NCI-H2196 treated with DMSO at 0.1 percent for 48 hours (cell line): Measurements from ENCODE around the gene KAT6B.

Experiments used
- DNase-seq: peaks from one replicate; lab custom pipeline; 2025; ENCODE audit not compliant: unreplicated experiment; lab: John Stamatoyannopoulos, UW

The KAT6B gene

GRCh38 chr10:75061709-75062505 lies 235.5 kb downstream of the KAT6B start:
- no peak for DNase-seq

GRCh38 chr10:75062506-75063299 lies 236.3 kb downstream of the KAT6B start:
- no peak for DNase-seq

DNA sequence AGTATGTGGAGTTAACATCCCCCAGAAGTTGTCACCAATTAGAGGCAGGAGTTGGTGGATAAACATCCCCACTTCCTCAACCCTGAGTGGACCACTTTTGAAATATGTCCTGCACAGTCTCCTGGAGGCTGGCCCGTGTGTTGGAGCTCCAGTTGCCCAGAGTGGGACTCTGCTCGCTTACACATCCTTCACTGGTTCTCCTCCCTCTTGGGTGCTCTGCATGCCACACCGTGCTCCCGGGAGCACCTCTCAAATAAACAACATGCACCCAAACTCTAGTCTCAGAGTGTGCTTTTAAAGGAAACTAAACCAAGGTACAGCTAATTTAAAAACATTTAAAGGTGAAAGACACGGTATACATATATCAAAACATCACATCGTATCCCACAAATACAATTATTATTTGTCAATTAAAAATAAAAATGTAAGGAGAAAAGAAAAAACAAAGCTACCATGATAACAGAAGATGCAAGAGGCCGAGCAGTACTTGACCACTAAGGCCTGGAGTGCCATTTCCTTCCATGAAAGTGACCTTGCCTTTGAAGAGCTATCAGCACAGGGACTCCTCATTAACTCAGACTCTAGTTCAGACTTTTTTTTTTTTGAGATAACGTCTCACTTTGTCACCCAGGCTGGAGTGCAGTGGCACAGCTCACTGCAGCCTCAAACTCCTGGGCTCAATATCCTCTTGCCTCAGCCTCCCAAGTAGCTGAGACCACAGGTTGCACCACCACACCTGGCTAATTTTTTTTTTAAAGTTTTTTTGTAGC lies 237.2 kb downstream of the KAT6B start:
- DNase-seq, result no peak

- no peak for DNase-seq
Observed at GRCh38 chr10:75065076-75065475, 238.7 kb downstream of the KAT6B start.

GRCh38 chr10:75066271-75066670 lies 239.9 kb downstream of the KAT6B start:
- DNase-seq, result no peak

- no peak for DNase-seq
Observed at GRCh38 chr10:75067272-75067671, 240.9 kb downstream of the KAT6B start.

- DNase-seq, result no peak
Observed at GRCh38 chr10:75068523-75068922, 242.1 kb downstream of the KAT6B start.

DNA sequence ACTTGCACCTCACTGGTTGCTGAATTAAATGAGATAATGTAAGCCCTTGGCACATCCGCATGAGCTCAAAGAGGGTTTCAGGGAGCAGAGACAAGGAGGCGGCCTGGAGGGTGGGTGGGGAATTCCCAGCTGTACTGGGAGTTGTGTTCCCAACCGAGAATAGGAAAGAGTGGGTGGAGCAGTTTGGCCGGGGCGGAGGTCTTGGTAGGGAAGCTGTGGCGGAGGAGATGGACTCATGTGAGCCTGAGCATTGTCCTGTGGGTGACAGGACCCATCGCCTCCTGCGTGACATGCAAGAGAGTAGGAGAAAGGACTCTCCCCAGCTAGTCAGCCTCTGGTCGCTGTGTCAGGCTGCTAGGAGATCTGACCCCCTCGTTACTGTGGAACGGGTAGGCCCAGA lies 244.1 kb downstream of the KAT6B start:
- DNase-seq, result no peak

DNA sequence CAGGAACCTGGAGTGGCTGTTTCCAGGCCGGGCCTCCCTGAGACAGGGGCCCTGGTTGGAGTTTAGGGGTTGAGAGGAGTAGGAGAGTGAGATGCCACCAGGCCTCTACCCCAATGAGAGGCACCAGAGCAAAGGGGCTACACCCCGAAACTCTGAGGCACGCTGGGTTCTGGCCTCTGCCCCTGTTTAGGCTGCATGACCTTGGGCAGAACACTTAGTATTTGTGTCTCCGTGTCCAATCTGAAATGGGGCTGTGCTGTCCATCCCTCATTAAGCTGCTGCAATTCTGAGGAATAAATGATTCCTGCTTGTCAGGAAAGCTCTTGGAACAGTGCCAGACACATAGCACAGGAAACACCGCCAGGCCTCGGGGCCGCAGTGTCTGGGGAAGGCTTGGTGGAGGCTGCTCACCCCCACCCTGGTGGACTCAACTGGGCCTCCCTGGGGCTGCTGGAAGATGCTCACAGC lies 244.6 kb downstream of the KAT6B start:
- no peak for DNase-seq

- DNase-seq, result no peak
Observed at GRCh38 chr10:75071756-75072155, 245.4 kb downstream of the KAT6B start.

GRCh38 chr10:75072727-75073126 lies 246.3 kb downstream of the KAT6B start:
- no peak for DNase-seq

DNA sequence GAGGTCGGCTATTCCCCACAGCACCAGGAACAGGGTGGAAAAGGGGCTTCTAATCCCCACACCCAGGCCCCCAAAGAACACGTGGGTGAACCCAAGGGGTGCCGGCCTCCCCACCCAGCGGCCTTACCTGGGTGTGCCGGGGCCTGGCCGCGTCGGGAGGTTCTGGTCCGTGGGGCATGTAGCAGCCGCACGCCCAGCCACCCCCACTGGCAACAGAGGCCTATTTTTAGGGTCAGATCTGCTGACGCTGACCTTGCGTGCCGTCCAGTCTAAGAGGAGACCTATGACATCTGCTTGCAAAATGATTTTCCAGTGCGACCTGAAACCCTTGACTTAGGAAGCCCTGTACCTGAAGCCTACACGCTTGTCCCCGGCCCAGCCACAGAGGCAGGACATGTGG lies 247.0 kb downstream of the KAT6B start:
- no peak for DNase-seq

GRCh38 chr10:75074711-75075445 lies 248.5 kb downstream of the KAT6B start:
- DNase-seq, result no peak

DNA sequence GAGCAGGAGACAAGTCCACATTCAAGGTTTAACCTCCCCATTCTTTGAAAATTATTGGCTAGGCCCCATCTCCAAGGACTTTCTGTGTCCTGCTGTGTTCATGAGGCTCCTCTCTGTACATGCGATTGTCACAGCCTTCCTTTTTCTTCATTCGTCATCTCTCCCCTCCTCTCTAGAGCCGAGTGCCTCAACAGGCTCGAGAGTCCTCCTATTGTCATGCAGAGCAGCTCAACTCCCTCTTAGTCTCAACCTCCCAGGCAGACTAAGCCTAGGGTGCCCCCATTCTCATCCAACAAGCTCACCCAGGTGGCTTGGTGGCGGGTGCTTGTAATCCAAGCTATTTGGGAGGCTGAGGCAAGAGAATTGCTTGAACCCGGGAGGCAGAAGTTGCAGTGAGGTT lies 249.9 kb downstream of the KAT6B start:
- no peak for DNase-seq

GRCh38 chr10:75079436-75080083 lies 253.2 kb downstream of the KAT6B start:
- no peak for DNase-seq

- DNase-seq, result no peak
Observed at GRCh38 chr10:75080554-75080953, 254.2 kb downstream of the KAT6B start.

DNA sequence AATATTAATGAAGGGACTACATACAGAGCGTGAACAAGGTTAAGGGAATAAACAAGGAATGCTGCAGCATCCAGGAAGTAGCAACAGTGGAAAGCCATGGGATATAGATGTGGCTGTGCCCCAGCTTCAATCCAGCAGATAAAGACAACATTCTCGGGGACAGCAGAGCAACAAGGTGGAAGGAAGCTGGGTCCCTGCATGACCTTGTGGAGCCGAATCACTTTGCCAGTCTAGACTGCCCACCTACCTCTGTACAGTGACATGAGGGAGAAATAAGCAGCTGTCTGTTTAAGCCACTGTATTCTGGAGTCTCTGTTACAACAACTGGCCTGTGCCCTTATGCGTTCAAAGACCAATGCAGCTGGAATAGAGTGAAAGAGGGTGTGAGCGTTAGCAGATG lies 255.0 kb downstream of the KAT6B start:
- no peak for DNase-seq
